ENCODE data around the gene COTL1. TPM values are rescaled to one million over a fixed set of nuclear protein-coding genes. Genes with fewer than 3 reads are reported as not detected.

Gene COTL1
- total RNA-seq, 2 experiments from 2014 or later: 664 to 677 TPM

DNA sequence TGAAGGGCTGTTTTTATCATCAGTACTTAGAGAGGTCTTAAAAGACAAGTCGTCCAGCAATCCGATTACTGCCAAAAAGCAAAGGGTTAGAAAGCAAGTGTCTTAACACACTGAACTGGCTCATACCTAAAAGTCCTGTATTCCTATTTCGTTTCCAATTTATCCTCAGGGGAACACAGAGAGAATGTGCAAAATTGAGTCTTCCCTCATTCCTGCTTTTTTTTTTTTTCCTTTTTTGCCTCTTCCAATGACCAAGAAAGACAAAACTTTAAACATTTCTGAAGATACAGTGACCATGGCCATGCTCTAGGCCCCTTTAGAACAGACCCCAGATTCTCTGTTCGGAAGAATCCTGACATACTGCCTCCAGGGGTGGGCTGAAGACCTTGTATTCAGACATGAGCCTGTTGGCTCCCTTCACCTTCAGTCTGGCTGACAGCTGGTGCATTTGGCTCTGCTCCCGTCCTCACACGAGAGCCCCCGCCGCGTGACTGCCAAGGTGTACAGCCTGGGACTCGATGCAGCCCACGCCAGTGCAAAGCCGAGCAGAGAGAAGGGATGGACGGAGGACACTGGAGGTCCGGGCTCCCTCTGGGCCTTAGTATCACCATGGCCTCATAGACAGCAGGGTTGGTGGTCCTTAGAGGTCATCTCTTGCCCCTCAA, 47.0 kb downstream of the COTL1 start:
- TF ChIP-seq, protein P1, sequence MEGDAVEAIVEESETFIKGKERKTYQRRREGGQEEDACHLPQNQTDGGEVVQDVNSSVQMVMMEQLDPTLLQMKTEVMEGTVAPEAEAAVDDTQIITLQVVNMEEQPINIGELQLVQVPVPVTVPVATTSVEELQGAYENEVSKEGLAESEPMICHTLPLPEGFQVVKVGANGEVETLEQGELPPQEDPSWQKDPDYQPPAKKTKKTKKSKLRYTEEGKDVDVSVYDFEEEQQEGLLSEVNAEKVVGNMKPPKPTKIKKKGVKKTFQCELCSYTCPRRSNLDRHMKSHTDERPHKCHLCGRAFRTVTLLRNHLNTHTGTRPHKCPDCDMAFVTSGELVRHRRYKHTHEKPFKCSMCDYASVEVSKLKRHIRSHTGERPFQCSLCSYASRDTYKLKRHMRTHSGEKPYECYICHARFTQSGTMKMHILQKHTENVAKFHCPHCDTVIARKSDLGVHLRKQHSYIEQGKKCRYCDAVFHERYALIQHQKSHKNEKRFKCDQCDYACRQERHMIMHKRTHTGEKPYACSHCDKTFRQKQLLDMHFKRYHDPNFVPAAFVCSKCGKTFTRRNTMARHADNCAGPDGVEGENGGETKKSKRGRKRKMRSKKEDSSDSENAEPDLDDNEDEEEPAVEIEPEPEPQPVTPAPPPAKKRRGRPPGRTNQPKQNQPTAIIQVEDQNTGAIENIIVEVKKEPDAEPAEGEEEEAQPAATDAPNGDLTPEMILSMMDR (IDR thresholded peaks at IDR 0.05): no peak
- peaks cover 76% of the 10 kb centered on the region for H3K36me3 Mint-ChIP-seq (ENCODE audit: low read depth)
- ATAC-seq: peak; percentile 9
- H3K27ac Mint-ChIP-seq: peak overlapping the region; percentile 36
- H3K4me1 Mint-ChIP-seq (ENCODE audit: low read depth): peaks cover 41% of the 10 kb centered on the region
- no peak for DNase-seq
- intact Hi-C loops (cut with micrococcal nuclease): no loop called here
- ChIA-PET POLR2A (interaction anchor here (0.6 to 1.4 kb wide), 3 partner anchors 8 to 27 kb away, joined by 3 to 4 read pairs (median 3); no protein-coding TSS in a partner anchor), CTCF (interaction anchor here (1.1 to 1.4 kb wide), 3 partner anchors 15 to 155 kb away, joined by 3 to 4 read pairs (median 3); no protein-coding TSS in a partner anchor)
- peaks cover 12% of the 10 kb centered on the region for H3K9me3 Mint-ChIP-seq
- H3K27me3 Mint-ChIP-seq: no peaks in the 10 kb centered on the region
- no peak overlapping the region for H3K4me3 Mint-ChIP-seq

DNA sequence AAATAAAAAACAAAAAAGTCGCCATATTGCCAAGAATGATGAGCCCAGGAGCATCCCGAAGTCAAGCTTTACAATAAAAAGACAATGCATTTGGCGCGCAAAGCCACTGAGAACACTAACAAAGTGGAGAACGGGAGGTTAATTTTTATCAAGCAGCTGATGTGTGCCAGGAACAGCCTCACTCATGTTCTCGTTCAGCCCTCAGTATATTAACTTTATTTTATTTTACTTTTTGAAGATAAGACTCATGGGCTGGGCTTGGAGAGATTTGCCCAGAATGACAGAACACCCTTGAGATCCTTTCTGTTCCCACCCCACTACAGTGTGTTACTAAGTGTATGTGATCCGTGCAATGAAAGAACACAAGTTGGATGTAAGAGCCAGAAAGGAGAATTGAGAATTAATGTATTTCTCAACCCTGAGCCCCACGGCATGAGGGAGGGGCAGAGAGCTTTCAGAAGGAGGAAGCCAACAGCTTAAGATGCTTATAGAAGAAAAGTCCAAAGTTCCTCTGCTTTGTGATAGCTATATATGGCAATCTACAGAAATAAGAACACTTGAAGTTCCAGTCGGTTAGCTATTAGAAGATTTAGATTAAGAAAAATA, 48.4 kb downstream of the COTL1 start:
- intact Hi-C loops (cut with micrococcal nuclease): no loop called here
- Mint-ChIP-seq H3K27ac (no peak overlapping the region), H3K27me3 (no peaks in the 10 kb centered on the region), H3K9me3 (peaks cover 12% of the 10 kb centered on the region), H3K4me3 (no peak overlapping the region), H3K4me1 (ENCODE audit: low read depth) (peaks cover 37% of the 10 kb centered on the region), H3K36me3 (ENCODE audit: low read depth) (peaks cover 86% of the 10 kb centered on the region)
- TF ChIP-seq, protein P1 (IDR thresholded peaks at IDR 0.05): no peak
- CTCF ChIA-PET: interaction anchor here (0.6 to 1.4 kb wide), 7 partner anchors 16 to 156 kb away, joined by 3 to 4 read pairs (median 3); no protein-coding TSS in a partner anchor
- DNase-seq (no peak), ATAC-seq (no peak)
- POLR2A ChIA-PET: interaction anchor here (0.6 to 1.4 kb wide), 3 partner anchors 20 to 78 kb away, joined by 3 to 4 read pairs (median 3); no protein-coding TSS in a partner anchor

DNA sequence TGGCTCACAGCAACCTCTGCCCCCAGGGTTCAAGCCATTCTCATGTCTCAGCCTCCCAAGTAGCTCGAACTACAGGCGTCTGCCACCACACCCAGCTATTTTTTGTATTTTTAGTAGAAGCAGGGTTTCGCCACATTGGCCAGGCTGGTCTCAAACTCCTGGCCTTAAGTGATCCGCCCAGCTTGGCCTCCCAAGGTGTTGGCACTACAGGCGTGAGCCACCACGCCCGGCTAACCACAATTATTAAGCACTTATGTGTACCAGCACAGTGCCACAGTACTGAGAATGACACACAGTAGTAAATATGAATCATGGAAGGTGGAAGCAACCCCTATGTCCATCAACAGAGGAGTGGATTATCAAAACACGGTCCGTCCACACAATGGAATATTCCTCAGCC, 49.8 kb downstream of the COTL1 start:
- peak overlapping the region; percentile 37 for H3K27ac Mint-ChIP-seq
- no peaks in the 10 kb centered on the region for H3K27me3 Mint-ChIP-seq
- H3K4me3 Mint-ChIP-seq: no peak overlapping the region
- intact Hi-C loops (cut with micrococcal nuclease): no loop called here
- ATAC-seq: no peak
- H3K9me3 Mint-ChIP-seq: peaks cover 12% of the 10 kb centered on the region
- peaks cover 32% of the 10 kb centered on the region for H3K4me1 Mint-ChIP-seq (ENCODE audit: low read depth)
- peaks cover 85% of the 10 kb centered on the region for H3K36me3 Mint-ChIP-seq (ENCODE audit: low read depth)
- TF ChIP-seq, protein P1 (IDR thresholded peaks at IDR 0.05): no peak
- no peak for DNase-seq
- CTCF ChIA-PET: interaction anchor here (0.8 to 2.1 kb wide), 5 partner anchors 14 to 171 kb away, joined by 3 to 7 read pairs (median 4); no protein-coding TSS in a partner anchor
- POLR2A ChIA-PET: no interaction called here

DNA sequence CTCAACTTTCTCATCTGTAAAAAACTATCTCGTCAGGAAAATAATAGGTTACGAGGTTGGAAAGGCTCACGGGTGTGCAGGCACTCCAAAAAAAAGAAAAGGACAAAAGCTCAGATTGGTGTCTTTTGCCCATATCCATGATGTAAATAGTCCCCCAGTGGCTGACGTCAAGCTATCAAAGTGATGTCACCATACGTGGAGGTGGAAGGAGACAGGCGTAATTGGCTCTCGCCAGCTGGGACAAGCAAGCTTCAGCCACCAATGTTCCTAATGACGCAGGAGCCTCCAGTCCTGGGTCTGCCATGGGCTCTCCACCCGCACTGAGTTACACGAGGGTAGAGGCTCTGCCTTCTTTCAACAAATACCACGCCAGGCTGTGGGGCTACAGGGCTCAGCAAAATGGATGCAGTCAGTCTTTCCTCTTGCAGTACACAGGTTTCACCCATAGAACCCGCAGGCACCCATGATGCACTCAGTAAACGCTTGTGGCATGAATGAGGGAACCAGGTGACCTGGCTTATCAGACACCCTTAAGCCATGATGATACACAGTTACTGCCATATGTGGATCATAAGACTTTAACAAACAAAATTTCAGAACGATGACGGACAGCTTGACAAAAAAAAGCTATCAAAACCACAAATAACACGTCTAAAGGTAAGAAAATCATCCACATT, 50.5 kb downstream of the COTL1 start:
- ATAC-seq: peak; percentile 52
- Mint-ChIP-seq H3K4me3 (no peak overlapping the region), H3K36me3 (ENCODE audit: low read depth) (peaks cover 81% of the 10 kb centered on the region), H3K27me3 (no peaks in the 10 kb centered on the region), H3K4me1 (ENCODE audit: low read depth) (peaks cover 29% of the 10 kb centered on the region), H3K27ac (peak overlapping the region; percentile 29), H3K9me3 (peaks cover 12% of the 10 kb centered on the region)
- ChIA-PET CTCF (interaction anchor here (0.8 to 2.1 kb wide), 5 partner anchors 13 to 172 kb away, joined by 3 to 7 read pairs (median 4); no protein-coding TSS in a partner anchor), POLR2A (interaction anchor here (0.8 to 1.1 kb wide), 2 partner anchors 13 to 27 kb away, joined by 3 to 4 read pairs; no protein-coding TSS in a partner anchor)
- TF ChIP-seq, protein P1 (IDR thresholded peaks at IDR 0.05): no peak
- DNase-seq: no peak
- intact Hi-C loops (cut with micrococcal nuclease): no loop called here
